Heart left ventricle (tissue), 16 donors: ENCODE results near the gene KCNG2. TPM values are rescaled to one million over a fixed set of nuclear protein-coding genes. Genes with fewer than 3 reads are reported as not detected.
"Not testable (repeated sequence)": the region's sequence is repeated elsewhere in the genome, so short reads cannot be mapped to it uniquely, and the experiment has no call there.

Source experiments
- ATAC-seq, 4 donors: fragments of 200-7000 bp; cut with Tn5 transposase; one replicate each; pipeline ENCODE4 v1.9.1; 2020 to 2022; ENCODE audit warnings: moderate library complexity in 4 of 4, mild to moderate bottlenecking in 3 of 4, moderate number of reproducible peaks in 1 of 4
- DNase-seq, 5 donors: peaks; one replicate each; pipeline ENCODE4 v3.0.0-alpha.2; 2020
- H3K27ac ChIP-seq, 12 donors: fragments of 200-600 bp; sonication (generic) in 4 of 12; one replicate each; pipeline versions ENCODE4 v1.5.0 to v1.8.0; 2016 to 2022; ENCODE audit warnings: mild to moderate bottlenecking in 2 of 12
- H3K27me3 ChIP-seq, 9 donors: fragments of 200-600 bp; sonication (generic) in 2 of 9; one replicate each; pipeline versions ENCODE4 v1.5.1 to v1.8.0; 2016 to 2022; ENCODE audit warnings: mild to moderate bottlenecking in 3 of 9
- H3K36me3 ChIP-seq, 9 donors: fragments of 200-600 bp; sonication (generic) in 2 of 9; one replicate each; pipeline versions ENCODE4 v1.5.0 to v1.8.0; 2018 to 2022; ENCODE audit warnings: mild to moderate bottlenecking in 2 of 9
- H3K4me1 ChIP-seq, 12 donors: fragments of 200-600 bp; sonication (generic) in 4 of 12; one replicate each; pipeline versions ENCODE4 v1.5.0 to v1.8.0; 2016 to 2022; ENCODE audit warnings: mild to moderate bottlenecking in 3 of 12
- H3K4me3 ChIP-seq, 12 donors: fragments of 200-600 bp; sonication (generic) in 4 of 12; one replicate each; pipeline versions ENCODE4 v1.5.0 to v1.8.0; 2017 to 2022; ENCODE audit warnings: mild to moderate bottlenecking in 9 of 12, moderate library complexity in 4 of 12
- H3K9me3 ChIP-seq, 12 donors: fragments of 200-600 bp; sonication (generic) in 4 of 12; one replicate each; pipeline versions ENCODE4 v1.5.0 to v1.8.0; 2016 to 2022; ENCODE audit warnings: mild to moderate bottlenecking in 1 of 12
- CTCF ChIP-seq, 12 donors: fragments of 200-600 bp; sonication (generic) in 4 of 12; IDR thresholded peaks; one replicate each; pipeline versions ENCODE4 v1.5.0 to v1.8.0; 2018 to 2022; ENCODE audit warnings: antibody characterized with exemption in 12 of 12, mild to moderate bottlenecking in 5 of 12
- POLR2A ChIP-seq, 2 donors: fragments of 450-650 bp; IDR thresholded peaks; one replicate each; pipeline ENCODE4 v1.6.1; 2017; ENCODE audit warnings: antibody characterized with exemption in 2 of 2, mild to moderate bottlenecking in 2 of 2, moderate library complexity in 2 of 2
- WGBS, 4 donors: extraction: QIAGEN DNeasy Blood & Tissue Kit in 2 of 4; methylation state at CpG; one replicate each; pipeline versions ENCODE4 v1.1.5 to v1.1.7; 2013 to 2018; 5-methylcytosine and 5-hydroxymethylcytosine counted together
- intact Hi-C, 10 donors: fragments of 100-400 bp; cut with DNase I; formaldehyde crosslinking; loops; one replicate each; pipeline versions ENCODE4 v1.11.1 to v1.14.2; 2022
- polyA plus RNA-seq, 2 donors: library from polyadenylated mRNA; stranded (reverse); fragments of 200-250 nt; gene quantifications; one replicate each; pipeline ENCODE4 v1.2.3, GENCODE V29; 2013
- total RNA-seq, 9 donors: library from RNA; depleted of rRNA in 2 of 9; stranded (reverse); fragments of >200 nt in 2 of 9; fragmentation: NEBNext Ultra II Directional in 3 of 9; extraction: Animal tissue kit (Norgen Biotek cat#: 25700) in 3 of 9; gene quantifications; one replicate each; pipeline versions ENCODE4 v1.1.0 to v1.2.4, GENCODE V29; 2016 to 2023
- donor health status: ischemic (EF 13 %, LVEDD 7.1; RV severe dilation, severe dysfunction).
- donor health status: healthy with polysubstance abuse.
- donor health status: DM: no; HTN: yes; CAD: no.
- donor health status: DM: no; HTN: no; CAD: no.
- donor health status: ischemic (EF 25% LVEDD 6.9; RV normal size, moderate dysfunction).
- donor health status: ischemic (EF 25% LVEDD 5.7; RV mildly dilated, moderate dysfunction).
- donor health status: healthy.
- donor health status: DM: yes; HTN: yes; CAD: no.
- donor health status: ischemic (EF 35%, LVEDD 5.7; RV mildly dilated, moderate dysfunction).
- donor health status: nonischemic (EF 11% LVEDD 7.7; RV severe dilation, severe dysfunction).
- donor health status: DM: yes; HTN: yes; CAD: no.
- donor health status: PGD.
- donor health status: ischemic (EF 29% LVEDD 5.4; RV normal size, mild dysfunction).
- donor health status: nonischemic (EF 23%, LVEDD 6.1; RV moderate dilation, normal function).

KCNG2 gene
- total and polyA plus RNA-seq, 11 donors: 0.07 to 1.5 (median 0.18) TPM; not detected in 8

GRCh38 chr18:79750980-79751571, 46.7 kb upstream of the KCNG2 start:
- Histone ChIP-seq H3K9me3 (no peaks in the 10 kb centered on the region), H3K27me3 (no peaks in the 10 kb centered on the region), H3K36me3 (peaks cover 2 to 60% (median 39%) of the 10 kb centered on the region in 9 donors), H3K27ac (no peak overlapping the region), H3K4me1 (no peaks in the 10 kb centered on the region), H3K4me3 (no peak overlapping the region)
- peak in 1 of 4 donors; percentile 8 for ATAC-seq
- WGBS, 4 donors: 89 to 93% (median 91%) methylated on average over 13 of the region's 13 CpGs
- intact Hi-C loops: no loop called here
- DNase-seq: peak in 1 of 5 donors; percentile 27
- no peak for TF ChIP-seq CTCF (IDR thresholded peaks at IDR 0.05)
- TF ChIP-seq POLR2A (IDR thresholded peaks at IDR 0.05): no peak

- H3K27me3 ChIP-seq, intact Hi-C loops, H3K4me3 ChIP-seq, H3K9me3 ChIP-seq, DNase-seq, ATAC-seq, H3K27ac ChIP-seq, H3K4me1 ChIP-seq: not testable (repeated sequence)
- WGBS, 4 donors: 95 to 100% (median 97%) methylated on average over 3 to 18 of the region's 20 CpGs
- peaks cover 2 to 53% (median 34%) of the 10 kb centered on the region in 9 donors for H3K36me3 ChIP-seq
Measured at GRCh38 chr18:79751918-79752578, 45.7 kb upstream of the KCNG2 start.

GRCh38 chr18:79752946-79753345, 44.8 kb upstream of the KCNG2 start:
- H3K27me3 ChIP-seq, H3K4me3 ChIP-seq, ATAC-seq, H3K27ac ChIP-seq, H3K4me1 ChIP-seq, DNase-seq, intact Hi-C loops: not testable (repeated sequence)
- WGBS, 4 donors: 83 to 94% (median 93%) methylated on average over 5 to 8 of the region's 8 CpGs
- H3K36me3 ChIP-seq: peaks cover 2 to 46% (median 28%) of the 10 kb centered on the region in 9 donors
- peaks cover 0 to 11% (median 0%) of the 10 kb centered on the region in 12 donors for H3K9me3 ChIP-seq

GRCh38 chr18:79753391-79753851, 44.3 kb upstream of the KCNG2 start:
- DNase-seq: peak in 1 of 5 donors; percentile 21
- H3K4me3 ChIP-seq: no peak overlapping the region
- ATAC-seq: no peak
- no peaks in the 10 kb centered on the region for H3K4me1 ChIP-seq
- no peaks in the 10 kb centered on the region for H3K27me3 ChIP-seq
- no peak overlapping the region for H3K27ac ChIP-seq
- intact Hi-C loops: no loop called here
- peaks cover 0 to 14% (median 0%) of the 10 kb centered on the region in 12 donors for H3K9me3 ChIP-seq
- 89 to 95% (median 94%) methylated on average over 27 of the region's 27 CpGs for WGBS, 4 donors
- no peak for TF ChIP-seq POLR2A (IDR thresholded peaks at IDR 0.05)
- no peak for TF ChIP-seq CTCF (IDR thresholded peaks at IDR 0.05)
- H3K36me3 ChIP-seq: peaks cover 2 to 44% (median 27%) of the 10 kb centered on the region in 9 donors

- ATAC-seq: no peak
- peak in 1 of 5 donors; percentile 6 for DNase-seq
- intact Hi-C loops: no loop called here
- 92 to 97% (median 95%) methylated on average over 29 to 35 of the region's 35 CpGs for WGBS, 4 donors
- TF ChIP-seq POLR2A (IDR thresholded peaks at IDR 0.05): no peak
- no peak for TF ChIP-seq CTCF (IDR thresholded peaks at IDR 0.05)
- H3K9me3 ChIP-seq: peaks cover 0 to 22% (median 6%) of the 10 kb centered on the region in 12 donors
- peaks cover 2 to 41% (median 27%) of the 10 kb centered on the region in 9 donors for H3K36me3 ChIP-seq
- H3K27me3 ChIP-seq: no peaks in the 10 kb centered on the region
- H3K4me3 ChIP-seq: no peak overlapping the region
- H3K4me1 ChIP-seq: no peaks in the 10 kb centered on the region
- no peak overlapping the region for H3K27ac ChIP-seq
Measured at GRCh38 chr18:79754022-79754761, 43.5 kb upstream of the KCNG2 start.
